ENCODE measurements around the gene ALOX15B. TPM values are rescaled to one million over a fixed set of nuclear protein-coding genes. Genes with fewer than 3 reads are reported as not detected.

Gene ALOX15B
- total and polyA plus RNA-seq, 8 donors: 0.38 to 112 (median 0.53) TPM

DNA sequence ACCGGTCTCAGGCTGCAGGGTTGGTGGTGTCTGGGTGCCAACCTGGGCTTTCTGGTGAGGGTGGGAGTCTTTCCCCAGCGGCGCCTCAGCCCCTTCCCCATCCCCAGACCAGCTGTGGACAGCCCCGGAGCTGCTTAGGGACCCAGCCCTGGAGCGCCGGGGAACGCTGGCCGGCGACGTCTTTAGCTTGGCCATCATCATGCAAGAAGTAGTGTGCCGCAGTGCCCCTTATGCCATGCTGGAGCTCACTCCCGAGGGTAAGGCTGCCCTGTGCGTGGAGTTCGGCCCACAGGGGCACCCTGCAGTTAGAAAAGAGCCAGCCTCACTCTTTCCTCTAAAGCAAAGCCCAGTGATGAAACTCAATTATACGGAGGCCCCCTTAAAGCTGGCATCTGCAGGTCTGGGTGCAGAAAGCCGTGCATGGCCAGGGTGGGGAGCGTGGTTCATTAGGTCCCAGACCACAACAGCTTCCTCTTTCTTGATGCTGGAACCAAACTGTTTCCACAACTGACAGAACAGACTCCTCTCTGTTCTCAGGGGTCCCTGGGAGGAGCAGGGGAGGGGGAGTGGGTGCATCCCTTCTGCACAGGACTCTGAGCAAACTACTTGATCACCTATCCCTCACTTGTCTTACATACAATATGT, 25.7 kb upstream of the ALOX15B start:
- TF ChIP-seq, protein P1, sequence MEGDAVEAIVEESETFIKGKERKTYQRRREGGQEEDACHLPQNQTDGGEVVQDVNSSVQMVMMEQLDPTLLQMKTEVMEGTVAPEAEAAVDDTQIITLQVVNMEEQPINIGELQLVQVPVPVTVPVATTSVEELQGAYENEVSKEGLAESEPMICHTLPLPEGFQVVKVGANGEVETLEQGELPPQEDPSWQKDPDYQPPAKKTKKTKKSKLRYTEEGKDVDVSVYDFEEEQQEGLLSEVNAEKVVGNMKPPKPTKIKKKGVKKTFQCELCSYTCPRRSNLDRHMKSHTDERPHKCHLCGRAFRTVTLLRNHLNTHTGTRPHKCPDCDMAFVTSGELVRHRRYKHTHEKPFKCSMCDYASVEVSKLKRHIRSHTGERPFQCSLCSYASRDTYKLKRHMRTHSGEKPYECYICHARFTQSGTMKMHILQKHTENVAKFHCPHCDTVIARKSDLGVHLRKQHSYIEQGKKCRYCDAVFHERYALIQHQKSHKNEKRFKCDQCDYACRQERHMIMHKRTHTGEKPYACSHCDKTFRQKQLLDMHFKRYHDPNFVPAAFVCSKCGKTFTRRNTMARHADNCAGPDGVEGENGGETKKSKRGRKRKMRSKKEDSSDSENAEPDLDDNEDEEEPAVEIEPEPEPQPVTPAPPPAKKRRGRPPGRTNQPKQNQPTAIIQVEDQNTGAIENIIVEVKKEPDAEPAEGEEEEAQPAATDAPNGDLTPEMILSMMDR (IDR thresholded peaks at IDR 0.05): no peak
- H3K9me3 ChIP-seq: no peaks in the 10 kb centered on the region

DNA sequence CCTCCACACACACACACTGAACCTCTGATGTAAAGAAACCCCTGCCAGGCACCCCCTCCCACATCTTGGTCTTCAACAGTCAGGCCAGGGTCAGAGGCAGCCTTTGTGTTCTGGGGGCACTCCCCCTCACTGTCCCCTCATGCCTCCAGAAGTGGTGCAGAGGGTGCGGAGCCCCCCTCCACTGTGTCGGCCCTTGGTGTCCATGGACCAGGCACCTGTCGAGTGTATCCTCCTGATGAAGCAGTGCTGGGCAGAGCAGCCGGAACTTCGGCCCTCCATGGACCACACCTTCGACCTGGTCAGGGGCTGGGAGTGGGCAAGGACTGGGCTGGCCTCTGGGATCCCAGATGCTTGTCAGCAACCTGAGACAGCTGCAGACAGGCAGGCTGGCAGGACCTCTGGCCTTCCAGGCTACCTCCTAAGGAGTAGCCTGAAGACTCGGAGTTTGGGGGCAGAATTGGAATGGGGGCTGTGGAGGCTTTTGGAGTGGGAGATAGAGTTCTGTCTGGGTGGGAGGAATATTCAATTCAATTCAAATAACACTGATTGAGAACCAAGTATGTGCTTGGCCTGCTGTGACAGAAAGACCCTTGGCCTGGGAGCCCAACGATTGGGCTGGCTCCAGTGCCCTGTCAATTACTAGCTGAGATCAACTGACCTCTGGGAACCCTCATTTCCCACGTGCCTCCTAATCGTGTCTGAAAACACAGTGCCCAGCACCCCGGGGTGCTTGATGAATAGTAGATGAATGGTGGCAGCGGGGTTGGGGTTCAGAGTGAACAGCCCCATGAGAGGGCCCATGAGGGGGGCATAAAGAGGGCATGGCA, 24.9 kb upstream of the ALOX15B start:
- Histone ChIP-seq H3K4me1 (peaks cover 22 to 35% of the 10 kb centered on the region in 2 donors), H3K36me3 (no peaks in the 10 kb centered on the region), H3K27me3 (peaks cover 0 to 47% of the 10 kb centered on the region in 2 donors), H3K4me3 (no peak overlapping the region), H3K9me3 (no peaks in the 10 kb centered on the region), H3K27ac (no peak overlapping the region)
- TF ChIP-seq, protein P1 (IDR thresholded peaks at IDR 0.05): no peak
- ATAC-seq (no peak), DNase-seq (peak in 1 of 4 donors; percentile 62)
- intact Hi-C loops (cut with DNase I): no loop called here

More for the DNA sequence above, 25.7 kb upstream of the ALOX15B start:
- DNase-seq (peak in 1 of 4 donors; percentile 54), ATAC-seq (no peak)
- intact Hi-C loops (cut with DNase I): no loop called here
- Histone ChIP-seq H3K4me3 (no peak overlapping the region), H3K36me3 (no peaks in the 10 kb centered on the region), H3K27ac (no peak overlapping the region), H3K27me3 (peaks cover 0 to 47% of the 10 kb centered on the region in 2 donors), H3K4me1 (peaks cover 22 to 26% of the 10 kb centered on the region in 2 donors)

DNA sequence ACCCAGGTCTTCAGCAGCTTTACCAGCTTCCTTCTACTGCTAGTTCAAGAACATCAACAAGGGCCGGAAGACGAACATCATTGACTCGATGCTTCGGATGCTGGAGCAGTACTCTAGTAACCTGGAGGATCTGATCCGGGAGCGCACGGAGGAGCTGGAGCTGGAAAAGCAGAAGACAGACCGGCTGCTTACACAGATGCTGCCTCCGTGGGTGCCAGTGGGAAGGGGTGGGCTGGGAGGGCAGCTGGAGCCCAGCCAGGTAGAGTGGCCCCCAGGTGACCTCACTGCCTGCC, 24.4 kb upstream of the ALOX15B start:
- peaks cover 25 to 40% of the 10 kb centered on the region in 2 donors for H3K4me1 ChIP-seq
- TF ChIP-seq, protein P1 (IDR thresholded peaks at IDR 0.05): no peak
- intact Hi-C loops (cut with DNase I): no loop called here

DNA sequence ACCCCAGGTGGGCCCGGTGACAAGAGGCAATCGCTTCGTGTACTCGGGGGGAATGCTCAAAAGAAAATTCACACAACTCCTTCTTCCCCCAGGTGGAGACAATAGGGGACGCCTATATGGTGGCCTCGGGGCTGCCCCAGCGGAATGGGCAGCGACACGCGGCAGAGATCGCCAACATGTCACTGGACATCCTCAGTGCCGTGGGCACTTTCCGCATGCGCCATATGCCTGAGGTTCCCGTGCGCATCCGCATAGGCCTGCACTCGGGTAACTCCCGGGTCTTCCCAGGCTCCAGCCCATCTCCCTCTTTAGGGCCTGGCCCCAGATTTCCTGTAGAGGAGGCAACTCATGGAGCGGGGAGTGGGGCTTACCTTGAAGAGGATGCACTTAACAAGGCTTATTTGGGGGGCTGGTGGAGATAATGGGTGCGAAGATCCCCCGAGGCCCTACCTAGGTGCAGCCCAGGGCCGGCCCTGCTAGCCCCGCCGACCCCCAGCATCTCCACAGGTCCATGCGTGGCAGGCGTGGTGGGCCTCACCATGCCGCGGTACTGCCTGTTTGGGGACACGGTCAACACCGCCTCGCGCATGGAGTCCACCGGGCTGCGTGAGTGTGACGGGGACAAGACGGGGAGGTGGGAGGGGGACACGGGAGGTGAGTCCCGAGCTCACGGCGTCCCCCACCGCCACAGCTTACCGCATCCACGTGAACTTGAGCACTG, 23.5 kb upstream of the ALOX15B start:
- TF ChIP-seq, protein P1 (IDR thresholded peaks at IDR 0.05): no peak
- Histone ChIP-seq H3K4me3 (peak overlapping the region; percentile 45 to 47), H3K27ac (no peak overlapping the region), H3K4me1 (peaks cover 29 to 49% of the 10 kb centered on the region in 2 donors), H3K27me3 (peaks cover 0 to 47% of the 10 kb centered on the region in 2 donors), H3K36me3 (no peaks in the 10 kb centered on the region), H3K9me3 (no peaks in the 10 kb centered on the region)
- ATAC-seq: no peak
- DNase-seq: no peak
- intact Hi-C loops (cut with DNase I): no loop called here

More for the DNA sequence above, 24.4 kb upstream of the ALOX15B start:
- H3K36me3 ChIP-seq: no peaks in the 10 kb centered on the region
- H3K9me3 ChIP-seq: no peaks in the 10 kb centered on the region
- peaks cover 0 to 47% of the 10 kb centered on the region in 2 donors for H3K27me3 ChIP-seq
- H3K27ac ChIP-seq: no peak overlapping the region
- ATAC-seq: no peak
- no peak overlapping the region for H3K4me3 ChIP-seq
- no peak for DNase-seq

All from left lung (tissue), 10 donors.